ENCODE measurements around the gene FAM193A.
A peak's percentile ranks its signal among the peaks of the same experiment; 100 is the strongest.
"Not testable (repeated sequence)": the region's sequence is repeated elsewhere in the genome, so short reads cannot be mapped to it uniquely, and the experiment has no call there.

Gene FAM193A, protein sequence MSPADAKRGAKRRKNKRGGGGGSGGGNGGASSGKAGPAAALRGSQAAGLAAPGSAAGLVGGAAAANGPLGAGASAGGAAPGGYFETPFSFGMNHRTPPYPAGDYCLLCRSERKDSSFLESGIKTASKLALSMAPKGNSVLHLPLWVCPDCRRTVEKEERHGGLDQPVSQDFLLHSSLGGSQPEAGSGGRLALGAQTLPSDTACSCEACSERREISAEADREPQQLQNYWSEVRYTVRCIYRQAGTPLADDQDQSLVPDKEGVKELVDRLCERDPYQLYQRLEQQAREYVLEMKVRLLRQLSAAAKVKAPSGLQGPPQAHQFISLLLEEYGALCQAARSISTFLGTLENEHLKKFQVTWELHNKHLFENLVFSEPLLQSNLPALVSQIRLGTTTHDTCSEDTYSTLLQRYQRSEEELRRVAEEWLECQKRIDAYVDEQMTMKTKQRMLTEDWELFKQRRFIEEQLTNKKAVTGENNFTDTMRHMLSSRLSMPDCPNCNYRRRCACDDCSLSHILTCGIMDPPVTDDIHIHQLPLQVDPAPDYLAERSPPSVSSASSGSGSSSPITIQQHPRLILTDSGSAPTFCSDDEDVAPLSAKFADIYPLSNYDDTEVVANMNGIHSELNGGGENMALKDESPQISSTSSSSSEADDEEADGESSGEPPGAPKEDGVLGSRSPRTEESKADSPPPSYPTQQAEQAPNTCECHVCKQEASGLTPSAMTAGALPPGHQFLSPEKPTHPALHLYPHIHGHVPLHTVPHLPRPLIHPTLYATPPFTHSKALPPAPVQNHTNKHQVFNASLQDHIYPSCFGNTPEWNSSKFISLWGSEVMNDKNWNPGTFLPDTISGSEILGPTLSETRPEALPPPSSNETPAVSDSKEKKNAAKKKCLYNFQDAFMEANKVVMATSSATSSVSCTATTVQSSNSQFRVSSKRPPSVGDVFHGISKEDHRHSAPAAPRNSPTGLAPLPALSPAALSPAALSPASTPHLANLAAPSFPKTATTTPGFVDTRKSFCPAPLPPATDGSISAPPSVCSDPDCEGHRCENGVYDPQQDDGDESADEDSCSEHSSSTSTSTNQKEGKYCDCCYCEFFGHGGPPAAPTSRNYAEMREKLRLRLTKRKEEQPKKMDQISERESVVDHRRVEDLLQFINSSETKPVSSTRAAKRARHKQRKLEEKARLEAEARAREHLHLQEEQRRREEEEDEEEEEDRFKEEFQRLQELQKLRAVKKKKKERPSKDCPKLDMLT (N-terminal part only)

GRCh38 chr4:2536193-2537010 lies at the start of gene FAM193A:
Gene FAM193A (plus strand): TSS chr4:2536647. CDS start chr4:2536916, 269 bp downstream.
- DNase-seq = peak; percentile 97

DNA sequence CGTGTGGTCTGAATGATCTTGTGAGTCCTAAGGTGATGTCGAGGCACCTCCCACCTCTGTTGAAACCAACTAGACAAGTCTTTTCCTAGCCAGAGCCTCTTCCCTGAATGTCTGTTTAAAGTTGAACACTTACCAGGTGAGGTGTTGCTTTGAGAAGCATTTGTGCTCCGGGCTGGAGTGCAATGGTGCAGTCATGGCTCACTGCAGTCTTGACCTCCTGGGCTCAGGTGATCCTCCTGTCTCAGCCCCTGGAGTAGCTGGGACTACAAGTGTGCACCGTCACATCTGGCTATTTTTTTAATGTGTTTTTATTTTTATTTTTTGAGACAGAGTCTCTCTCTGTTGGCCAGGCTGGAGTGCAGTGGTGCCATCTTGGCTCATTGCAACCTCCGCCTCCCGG lies 49.5 kb upstream of the FAM193A start:
- DNase-seq = no peak

DNA sequence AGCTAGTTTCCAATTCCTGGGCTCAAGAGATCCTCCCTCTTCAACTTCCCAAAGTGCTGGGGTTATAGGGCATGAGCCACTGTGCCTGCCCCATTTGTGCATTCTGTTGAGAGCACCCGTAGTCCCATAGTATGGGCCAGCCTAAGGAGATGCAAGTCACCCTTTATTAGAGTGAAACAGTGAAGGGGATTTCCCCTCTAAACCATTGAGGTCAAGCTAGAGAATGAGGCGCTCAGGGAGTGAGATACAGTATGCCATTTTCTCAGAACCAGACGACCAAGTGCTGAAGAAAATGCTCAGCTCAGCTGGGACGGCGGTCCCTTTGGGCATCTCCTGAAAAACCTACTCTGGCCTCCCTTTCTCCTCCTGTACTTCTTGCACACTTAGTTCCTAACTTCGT lies 48.8 kb upstream of the FAM193A start:
- DNase-seq = no peak

GRCh38 chr4:2489081-2489805 lies 47.2 kb upstream of the FAM193A start:
- DNase-seq = no peak

- no peak for DNase-seq
Measured at GRCh38 chr4:2489841-2490552, 46.5 kb upstream of the FAM193A start.

- no peak for DNase-seq
Measured at GRCh38 chr4:2492970-2493369, 43.5 kb upstream of the FAM193A start.

- no peak for DNase-seq
Measured at GRCh38 chr4:2494992-2495391, 41.5 kb upstream of the FAM193A start.

DNA sequence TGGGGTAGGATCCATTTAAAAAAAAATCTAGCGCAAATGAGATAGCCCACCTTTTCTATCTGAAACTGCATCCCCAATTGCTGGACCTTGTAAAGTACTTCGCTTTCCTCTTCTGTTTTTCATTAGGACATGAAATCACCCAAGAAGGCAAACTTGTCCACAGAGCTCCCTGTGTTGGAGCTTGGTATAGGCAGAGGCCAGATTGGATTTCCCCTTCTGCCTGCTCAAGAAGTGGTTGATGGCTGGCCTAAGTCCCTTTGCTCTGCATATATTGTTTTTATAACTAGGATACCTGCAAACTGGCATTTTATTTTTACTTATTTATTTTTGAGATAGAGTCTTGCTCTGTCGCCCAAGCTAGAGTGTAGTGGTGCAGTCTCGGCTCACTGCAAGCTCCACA lies 39.1 kb upstream of the FAM193A start:
- DNase-seq = no peak

GRCh38 chr4:2497931-2498330 lies 38.5 kb upstream of the FAM193A start:
- no peak for DNase-seq

GRCh38 chr4:2500547-2500946 lies 35.9 kb upstream of the FAM193A start:
- no peak for DNase-seq

DNA sequence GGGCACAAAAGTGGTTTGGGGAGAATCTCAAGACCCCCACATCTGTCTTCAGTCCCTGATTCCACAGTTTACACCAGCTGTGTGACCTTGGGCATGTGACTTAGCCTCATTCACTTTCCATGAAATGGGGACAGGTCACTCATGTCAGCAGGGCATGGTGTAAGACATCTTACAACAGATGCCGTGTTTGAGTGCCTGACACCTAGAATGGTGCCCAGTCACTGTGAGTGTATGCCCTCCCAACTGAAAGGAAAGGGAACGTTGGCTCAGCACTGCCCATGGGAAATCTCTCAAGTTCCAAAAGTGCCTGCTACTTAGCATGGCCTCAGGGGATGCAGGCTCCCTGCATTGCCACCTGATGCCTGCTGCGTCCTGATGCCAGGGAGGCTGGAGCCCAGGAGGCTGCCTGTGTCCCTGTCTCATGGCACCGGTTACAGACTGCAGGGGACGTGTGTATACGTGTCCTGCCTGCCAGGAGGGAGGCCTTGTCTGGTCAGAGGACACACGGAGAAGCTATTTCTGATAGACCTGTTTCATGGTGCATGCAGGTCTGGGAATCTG lies 35.3 kb upstream of the FAM193A start:
- no peak for DNase-seq

DNA sequence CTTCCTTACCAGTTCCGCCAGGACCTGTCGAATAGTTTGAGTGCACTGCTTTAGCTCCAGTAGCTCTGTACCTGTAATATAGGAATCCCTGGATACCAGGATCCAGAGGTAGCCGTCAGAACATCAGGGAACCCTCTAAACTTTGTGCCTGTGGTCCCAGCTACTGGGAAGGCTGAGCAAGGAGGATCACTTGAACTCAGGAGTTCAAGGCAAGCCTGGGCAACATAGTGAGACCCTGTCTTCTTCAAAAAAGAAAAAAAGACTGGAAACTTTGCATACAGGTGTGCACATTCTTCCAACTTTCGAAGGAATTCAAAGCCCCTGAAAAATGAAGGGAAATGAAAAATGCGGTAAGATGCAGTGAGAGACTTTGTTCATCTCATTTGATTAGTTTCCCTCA lies 32.6 kb upstream of the FAM193A start:
- no peak for DNase-seq

DNA sequence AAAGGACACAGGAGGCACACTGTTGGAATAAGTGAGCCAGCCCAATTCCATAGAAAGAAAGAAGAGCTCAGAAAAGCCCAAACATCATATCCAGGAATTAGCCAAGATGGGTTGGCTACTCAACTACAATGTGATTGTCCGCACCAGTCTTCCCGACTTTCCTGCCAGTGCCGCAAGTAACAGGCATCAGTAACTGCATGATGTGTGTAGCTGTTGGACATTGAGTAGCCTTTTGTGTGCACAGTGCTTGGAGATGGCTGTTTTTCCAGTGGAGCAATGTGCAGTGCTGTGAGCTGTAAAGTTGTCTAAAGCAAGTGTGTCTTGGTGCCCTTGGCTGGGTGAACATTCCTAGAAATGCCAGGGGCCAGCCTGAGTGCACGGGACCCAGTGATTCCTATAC lies 29.2 kb upstream of the FAM193A start:
- DNase-seq = no peak

- DNase-seq = no peak
Measured at GRCh38 chr4:2507855-2508254, 28.6 kb upstream of the FAM193A start.

DNA sequence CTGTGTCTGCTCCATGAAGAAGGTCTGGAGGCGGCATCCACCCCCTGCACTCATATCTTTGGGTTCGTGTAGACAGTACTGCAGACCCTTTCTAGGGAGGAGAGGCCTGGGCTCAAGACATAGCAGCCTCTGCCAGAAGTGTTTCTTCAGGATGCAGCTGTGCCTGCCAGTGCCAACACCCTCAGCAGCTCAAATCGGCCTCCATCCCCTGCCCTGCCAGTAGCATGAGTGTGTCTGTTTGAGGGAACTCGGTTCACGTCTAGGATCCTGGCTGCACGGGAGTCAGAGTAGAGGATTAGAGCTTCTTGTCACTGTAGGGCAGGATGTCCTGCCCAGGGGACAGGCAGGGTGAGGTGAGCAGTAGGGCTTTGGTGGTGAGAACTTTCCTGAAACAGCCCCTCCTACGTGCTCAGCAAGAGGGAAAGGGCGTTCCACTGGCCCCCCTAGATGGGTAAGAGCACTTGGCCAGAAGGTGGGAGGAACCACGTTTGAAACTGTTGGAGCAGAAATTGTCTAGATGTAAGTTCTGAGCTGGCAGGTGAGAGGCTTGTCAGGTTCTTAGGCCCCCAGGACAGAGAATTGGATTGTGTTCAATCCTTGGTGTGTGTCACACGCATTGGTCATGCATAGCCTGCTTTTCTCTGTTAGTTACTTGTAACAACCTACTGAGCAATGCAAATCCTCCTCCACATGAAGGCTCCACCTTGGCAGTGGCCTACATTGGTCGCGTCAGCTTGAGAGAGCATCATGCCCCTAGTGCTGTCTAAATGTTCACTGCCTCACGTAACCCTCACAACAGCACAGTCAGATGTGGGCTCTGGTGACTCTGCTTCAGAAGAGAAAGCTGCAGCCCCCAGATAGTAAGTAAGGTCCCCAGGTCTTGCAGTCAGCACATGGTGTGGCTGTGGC lies 25.8 kb upstream of the FAM193A start:
- no peak for DNase-seq

- DNase-seq = no peak
Measured at GRCh38 chr4:2511645-2512131, 24.8 kb upstream of the FAM193A start.

DNA sequence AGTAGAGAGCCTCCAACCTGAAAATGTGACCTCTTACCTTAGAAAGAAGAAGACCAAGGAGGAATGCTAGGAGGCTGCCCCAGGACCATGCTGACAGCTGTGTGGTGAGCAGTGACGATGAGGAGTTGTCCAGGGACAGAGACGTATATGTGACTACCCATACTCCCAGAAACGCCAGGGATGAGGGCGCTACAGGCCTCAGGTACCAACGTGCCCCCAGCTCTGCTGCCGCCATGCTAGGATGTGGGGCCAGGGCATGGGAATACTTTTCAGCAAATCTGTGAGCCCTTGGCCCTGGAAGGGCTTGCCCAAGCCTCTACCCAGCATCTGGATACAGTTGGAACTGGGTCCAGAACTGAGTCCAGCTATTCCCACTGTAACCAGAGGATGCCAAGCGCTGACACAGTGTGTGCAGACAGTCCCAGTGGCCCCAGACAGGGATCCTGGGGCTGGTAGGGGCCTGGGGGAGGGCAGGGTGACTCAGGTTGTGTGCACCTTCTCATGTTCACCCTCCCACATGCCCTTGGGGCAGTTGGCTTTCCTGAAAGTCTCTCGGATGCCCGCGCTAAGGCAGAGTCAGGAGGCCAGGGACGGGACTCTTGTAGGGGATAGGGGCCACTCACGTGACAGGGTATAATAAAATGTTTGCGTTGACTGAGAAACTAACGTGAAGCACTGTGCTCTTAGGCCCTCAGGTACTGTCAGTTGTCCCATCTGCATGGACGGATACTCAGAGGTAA lies 23.9 kb upstream of the FAM193A start:
- DNase-seq = no peak

DNA sequence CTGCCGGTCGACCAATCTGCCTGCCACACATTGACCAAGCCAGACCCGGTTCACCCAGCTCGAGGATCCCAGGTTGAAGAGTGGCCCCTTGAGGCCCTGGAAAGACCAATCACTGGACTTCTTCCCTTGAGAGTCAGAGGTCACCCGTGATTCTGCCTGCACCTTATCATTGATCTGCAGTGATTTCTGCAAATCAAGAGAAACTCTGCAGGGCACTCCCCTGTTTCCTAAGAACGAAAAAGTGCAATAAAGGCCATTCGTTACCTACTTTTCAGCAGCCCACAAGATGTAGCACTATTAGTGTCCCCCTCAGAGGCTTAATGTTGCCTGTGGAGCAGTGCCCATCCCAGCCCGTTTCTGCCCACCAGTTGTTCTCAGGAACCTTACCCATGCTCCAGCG lies 22.3 kb upstream of the FAM193A start:
- DNase-seq = not testable (repeated sequence)

DNA sequence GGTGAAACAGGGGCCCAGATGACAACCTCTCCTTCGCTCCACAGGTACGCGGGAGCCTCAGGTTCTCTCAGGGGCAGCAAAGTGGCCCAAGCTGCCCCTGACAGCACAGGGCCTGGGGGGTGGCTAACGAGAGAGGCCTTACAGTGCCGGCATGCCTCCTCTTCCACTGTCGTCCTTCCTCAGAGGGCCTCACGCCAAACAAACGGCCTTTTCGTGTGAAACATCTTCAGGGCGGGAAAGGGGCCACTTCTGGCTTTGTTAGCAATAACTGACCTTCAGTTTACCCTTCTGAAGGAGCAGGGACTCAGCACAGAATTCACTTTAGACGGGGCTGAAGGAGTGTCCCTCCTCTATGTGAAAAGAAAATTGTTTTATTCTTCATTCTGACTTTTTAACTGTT lies 21.5 kb upstream of the FAM193A start:
- DNase-seq = not testable (repeated sequence)

Measured in stimulated activated CD4-positive, alpha-beta T cell treated with anti-CD3 and anti-CD28 coated beads, Interleukin-2, amount 100 ng/mL, for 48 hours (primary cell).